T47D (cell line): ENCODE results near the gene CHST7.

Experiments
- DNase-seq, 2 experiments: peaks; one replicate each; pipeline versions ENCODE4 v3.0.0 to v3.0.0-alpha.2; 2011 to 2012; ENCODE audit warnings: low read depth in 1 of 2, low spot score in 1 of 2
- JUND ChIP-seq: IDR thresholded peaks from 2 replicates; pipeline ENCODE4 v1.6.1; 2012; ENCODE audit warnings: low read depth
- in situ Hi-C: cut with HindIII; loops from 2 replicates; pipeline ENCODE4 v1.10.0; 2016; ENCODE audit warnings: low sequenced_read_pairs, low pct_unique_long_range_greater_than_20kb

The CHST7 gene

GRCh38 chrX:46576458-46576857, 2.9 kb downstream of the CHST7 start:
- no peak for DNase-seq
- in situ Hi-C loops = no loop called here
- no peak for TF ChIP-seq JUND

DNA sequence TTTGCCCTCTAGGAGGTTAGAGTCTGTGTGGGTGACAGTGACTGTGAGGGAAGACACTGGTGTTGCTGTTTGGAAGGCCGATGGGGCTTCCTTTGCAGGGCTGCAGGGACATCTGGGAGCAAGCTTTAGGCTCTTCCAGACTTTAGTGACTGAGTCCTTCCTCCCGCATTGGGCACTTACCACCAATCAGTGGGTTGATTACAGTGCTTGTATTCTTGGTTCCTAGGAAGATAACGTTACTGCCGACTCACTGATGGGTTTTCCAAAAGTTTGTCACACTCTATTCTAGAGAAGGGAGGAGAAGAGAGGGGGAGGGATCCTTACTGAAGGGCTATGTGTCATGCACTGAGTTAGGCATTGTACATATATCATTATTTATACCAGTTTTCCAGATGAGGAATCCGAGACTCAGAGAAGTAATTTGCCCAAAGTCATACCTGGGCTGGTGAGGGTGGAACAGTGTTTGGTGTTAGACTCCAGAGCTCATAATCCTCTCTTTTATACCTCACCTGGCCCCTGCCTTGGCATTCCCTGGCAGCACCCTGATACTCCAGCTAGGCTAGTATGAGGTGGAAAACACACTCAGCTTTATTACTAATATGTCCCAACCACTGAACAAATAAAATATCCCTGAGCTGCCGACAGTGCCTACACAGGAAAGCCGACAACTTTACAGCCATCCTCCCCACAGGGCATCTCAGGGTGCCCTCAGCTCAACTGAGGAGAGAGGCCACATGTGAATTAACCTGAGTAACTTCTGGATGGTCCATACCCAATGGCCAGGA, 3.8 kb downstream of the CHST7 start:
- DNase-seq = no peak
- no peak for TF ChIP-seq JUND
- in situ Hi-C loops = no loop called here

DNA sequence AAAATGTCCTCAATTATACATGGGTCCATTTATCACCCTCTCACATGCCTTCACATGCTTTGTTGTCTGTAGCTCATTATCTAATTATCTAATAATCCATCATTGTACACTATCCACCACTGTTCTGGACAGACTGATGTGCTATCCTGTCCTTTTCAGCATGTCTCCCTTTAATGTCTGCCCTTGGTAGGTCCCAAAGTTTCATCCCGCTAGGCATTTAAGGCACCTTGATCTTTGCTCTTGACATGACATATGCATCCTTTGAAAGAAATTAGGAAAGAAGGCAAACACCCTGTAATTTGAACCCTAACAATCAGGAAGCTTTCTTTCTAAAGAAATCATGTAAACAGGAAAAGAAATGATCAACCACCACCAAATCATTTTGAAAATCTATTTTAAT, 5.7 kb downstream of the CHST7 start:
- TF ChIP-seq JUND = no peak
- no peak for DNase-seq
- in situ Hi-C loops = no loop called here

GRCh38 chrX:46580613-46581012, 7.0 kb downstream of the CHST7 start:
- no peak for TF ChIP-seq JUND
- in situ Hi-C loops = no loop called here
- DNase-seq = no peak

GRCh38 chrX:46582325-46582724, 8.8 kb downstream of the CHST7 start:
- DNase-seq = no peak
- in situ Hi-C loops = no loop called here
- TF ChIP-seq JUND = no peak

DNA sequence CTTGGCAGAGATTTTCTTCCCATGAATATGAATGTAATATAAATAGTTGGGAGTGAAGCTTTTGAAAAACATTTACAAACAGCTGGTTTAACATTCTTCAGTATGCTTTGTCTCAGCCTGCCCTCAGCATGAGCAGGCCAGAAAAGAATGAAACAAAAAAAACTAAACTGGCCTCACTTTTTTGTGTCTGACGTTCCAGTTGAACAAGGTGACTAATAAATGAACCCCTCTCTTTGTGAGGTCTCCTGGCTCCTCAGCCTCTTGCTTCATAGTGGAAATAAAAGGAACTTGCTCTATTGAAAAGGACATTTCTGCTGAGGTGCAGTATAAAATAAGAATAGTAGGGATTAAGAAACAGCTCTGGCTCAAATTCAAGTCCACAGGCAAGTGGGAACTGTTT, 9.4 kb downstream of the CHST7 start:
- in situ Hi-C loops = no loop called here
- no peak for DNase-seq
- no peak for TF ChIP-seq JUND

DNA sequence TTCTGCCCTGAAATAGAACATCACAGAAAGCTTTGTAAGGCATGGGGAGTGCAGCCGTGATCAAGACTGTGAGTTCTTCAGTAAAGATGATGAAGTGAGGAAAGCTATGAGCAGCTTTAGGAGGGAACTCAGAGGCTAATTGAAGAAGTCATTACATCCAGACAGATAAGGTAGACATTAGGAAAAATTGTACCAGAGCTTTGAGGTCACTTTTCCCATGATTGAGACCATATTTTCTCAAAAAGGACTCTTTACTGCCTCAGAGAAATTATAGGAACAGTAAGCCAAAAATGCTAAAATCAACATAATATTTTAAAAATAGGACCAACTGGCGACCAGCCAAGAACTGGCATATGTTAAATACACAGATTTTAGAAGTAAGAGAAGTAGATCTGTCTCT, 11.2 kb downstream of the CHST7 start:
- no peak for DNase-seq
- in situ Hi-C loops = no loop called here
- TF ChIP-seq JUND = no peak

GRCh38 chrX:46587158-46587557, 13.6 kb downstream of the CHST7 start:
- no peak for TF ChIP-seq JUND
- in situ Hi-C loops = no loop called here
- no peak for DNase-seq

GRCh38 chrX:46587753-46588171, 14.2 kb downstream of the CHST7 start:
- in situ Hi-C loops = no loop called here
- TF ChIP-seq JUND = no peak
- DNase-seq = no peak

DNA sequence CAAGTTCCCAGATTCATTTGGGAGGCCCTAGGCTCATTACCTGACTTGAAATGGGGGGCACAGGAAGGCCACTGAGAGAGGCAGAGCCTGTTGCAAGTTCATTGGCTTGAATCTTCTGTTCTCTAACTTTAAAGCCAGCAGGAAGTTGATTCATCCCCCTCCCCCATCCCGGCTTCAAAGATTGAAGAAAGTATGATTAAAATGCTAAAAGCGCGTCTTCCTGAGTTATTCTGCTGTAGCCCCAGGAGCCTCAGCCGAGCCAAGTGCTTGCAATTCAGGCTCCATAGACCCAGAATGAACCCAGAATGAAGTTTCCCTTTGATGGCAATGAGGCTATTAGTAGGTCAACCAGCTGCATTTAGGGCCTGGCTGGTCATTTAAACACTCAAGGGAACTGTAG, 14.7 kb downstream of the CHST7 start:
- in situ Hi-C loops = no loop called here
- no peak for DNase-seq
- TF ChIP-seq JUND = no peak

GRCh38 chrX:46589977-46590723, 16.6 kb downstream of the CHST7 start:
- DNase-seq = no peak
- TF ChIP-seq JUND = no peak

DNA sequence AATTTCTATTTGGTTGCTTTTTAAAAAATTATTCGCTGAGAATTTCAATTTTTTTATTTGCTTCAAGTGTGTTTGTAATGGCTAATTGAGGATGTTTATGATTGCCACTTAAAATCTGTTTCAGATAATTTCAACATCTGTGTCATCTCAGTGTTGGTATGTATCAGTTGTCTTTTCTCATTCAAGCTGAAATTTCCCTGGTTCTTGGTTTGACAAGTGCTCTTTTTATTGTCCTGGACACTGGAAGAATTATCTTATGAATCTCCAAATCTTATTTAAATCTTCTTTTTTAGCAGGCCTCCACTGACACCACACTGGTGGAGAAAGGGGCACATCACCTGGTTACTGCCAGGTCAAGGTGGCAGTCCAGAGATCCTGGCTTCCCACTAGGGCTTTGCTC, 21.5 kb downstream of the CHST7 start:
- in situ Hi-C loops = no loop called here
- TF ChIP-seq JUND = no peak
- DNase-seq = no peak

More at GRCh38 chrX:46589977-46590723, 16.6 kb downstream of the CHST7 start:
- in situ Hi-C loops = no loop called here

- TF ChIP-seq JUND = no peak
- DNase-seq = no peak
- in situ Hi-C loops = no loop called here
These were observed 23.6 kb downstream of the CHST7 start for GRCh38 chrX:46597208-46597607.
